GM12873 (cell line): ENCODE results near the gene JCAD.
A peak's percentile ranks its signal among the peaks of the same experiment; 100 is the strongest.

Source experiments
- TF ChIP-seq, protein P1 (sequence below): IDR thresholded peaks from 2 replicates; pipeline ENCODE4 v1.5.1; 2012; ENCODE audit warnings: low read depth, mild to moderate bottlenecking, moderate library complexity, low read length, control low read depth; ENCODE audit not compliant: insufficient read depth; ENCODE audit errors: missing control alignments

JCAD gene

DNA sequence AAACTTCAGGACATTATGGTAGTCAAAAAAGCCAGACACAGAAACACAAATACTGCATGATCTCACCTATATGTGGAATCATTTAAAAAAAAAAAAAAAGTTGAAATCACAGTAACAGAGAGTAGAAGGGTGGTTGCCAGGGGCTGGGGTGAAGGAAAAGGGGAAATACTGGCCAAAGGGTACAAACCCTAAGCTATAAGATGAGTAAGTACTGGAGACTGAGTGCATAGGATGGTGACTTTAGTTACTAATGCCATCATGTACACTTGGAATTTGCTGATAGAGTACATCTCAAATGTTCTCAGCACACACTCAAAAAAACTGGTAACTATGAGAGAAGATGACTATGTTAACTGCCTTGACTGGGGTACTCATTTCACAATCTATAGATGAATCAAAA lies 39.9 kb downstream of the JCAD start:
- TF ChIP-seq, protein P1, sequence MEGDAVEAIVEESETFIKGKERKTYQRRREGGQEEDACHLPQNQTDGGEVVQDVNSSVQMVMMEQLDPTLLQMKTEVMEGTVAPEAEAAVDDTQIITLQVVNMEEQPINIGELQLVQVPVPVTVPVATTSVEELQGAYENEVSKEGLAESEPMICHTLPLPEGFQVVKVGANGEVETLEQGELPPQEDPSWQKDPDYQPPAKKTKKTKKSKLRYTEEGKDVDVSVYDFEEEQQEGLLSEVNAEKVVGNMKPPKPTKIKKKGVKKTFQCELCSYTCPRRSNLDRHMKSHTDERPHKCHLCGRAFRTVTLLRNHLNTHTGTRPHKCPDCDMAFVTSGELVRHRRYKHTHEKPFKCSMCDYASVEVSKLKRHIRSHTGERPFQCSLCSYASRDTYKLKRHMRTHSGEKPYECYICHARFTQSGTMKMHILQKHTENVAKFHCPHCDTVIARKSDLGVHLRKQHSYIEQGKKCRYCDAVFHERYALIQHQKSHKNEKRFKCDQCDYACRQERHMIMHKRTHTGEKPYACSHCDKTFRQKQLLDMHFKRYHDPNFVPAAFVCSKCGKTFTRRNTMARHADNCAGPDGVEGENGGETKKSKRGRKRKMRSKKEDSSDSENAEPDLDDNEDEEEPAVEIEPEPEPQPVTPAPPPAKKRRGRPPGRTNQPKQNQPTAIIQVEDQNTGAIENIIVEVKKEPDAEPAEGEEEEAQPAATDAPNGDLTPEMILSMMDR = no peak

DNA sequence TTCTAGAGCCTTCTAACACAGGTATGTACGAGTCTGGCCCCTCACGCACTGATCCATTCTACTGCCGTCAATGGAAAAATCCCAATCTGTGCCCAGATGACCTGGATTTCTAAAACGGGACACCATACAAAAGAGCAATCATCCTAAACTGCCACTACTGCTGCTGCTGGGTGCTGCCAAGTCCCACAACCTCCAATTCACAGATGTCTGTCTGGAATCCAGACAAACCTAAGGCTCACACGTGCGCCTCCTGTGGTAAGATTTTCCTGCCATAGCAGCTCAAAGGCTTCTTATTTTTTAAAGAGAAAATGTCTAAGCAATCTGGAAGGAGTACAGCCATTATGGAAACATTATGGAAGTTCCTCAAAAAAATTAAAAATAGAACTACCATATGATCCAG lies 40.9 kb downstream of the JCAD start:
- TF ChIP-seq, protein P1 = peak; percentile 4

DNA sequence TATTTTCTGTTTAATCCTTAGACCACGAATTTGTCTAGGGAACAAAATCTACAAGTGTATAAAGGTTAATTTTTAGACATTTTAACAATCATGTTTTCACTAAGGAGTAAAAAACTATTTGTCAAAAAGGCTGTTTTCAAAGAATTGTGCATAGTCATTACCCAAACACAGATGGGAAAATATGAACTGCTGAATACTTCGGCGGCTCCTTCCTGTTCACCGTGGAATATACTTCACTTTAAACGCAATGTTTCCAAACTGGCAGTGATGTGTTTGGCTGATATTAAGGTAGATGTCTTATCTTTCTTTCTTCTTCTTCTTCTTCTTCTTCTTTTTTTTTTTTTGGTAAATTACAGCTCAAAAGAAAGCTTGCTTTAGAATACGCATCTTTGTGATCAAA lies 41.4 kb downstream of the JCAD start:
- TF ChIP-seq, protein P1 = no peak

GRCh38 chr10:30017556-30017955 lies 41.8 kb downstream of the JCAD start:
- TF ChIP-seq, protein P1 = no peak

- TF ChIP-seq, protein P1 = no peak
Measured at GRCh38 chr10:30014511-30014910, 44.9 kb downstream of the JCAD start.

DNA sequence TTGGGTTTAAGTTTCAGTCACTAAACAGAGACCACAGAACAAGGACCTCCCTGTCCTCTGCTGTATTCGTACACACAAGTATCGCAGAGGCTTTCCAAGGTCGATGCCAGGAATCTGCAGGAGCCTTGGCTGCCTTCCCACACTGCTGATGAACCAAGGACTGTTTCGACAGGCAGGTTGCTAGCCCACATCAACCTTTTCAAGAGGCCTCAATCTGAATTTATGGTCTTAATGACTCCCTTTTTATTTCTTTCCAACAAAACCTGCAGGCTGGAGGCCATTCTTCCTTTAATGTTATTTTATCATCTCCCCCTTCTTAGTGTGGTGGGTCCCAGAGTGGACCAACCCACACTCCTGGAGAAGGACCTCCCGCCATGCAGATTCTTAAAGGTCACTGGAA lies 45.6 kb downstream of the JCAD start:
- TF ChIP-seq, protein P1 = no peak

GRCh38 chr10:30011956-30012647 lies 47.3 kb downstream of the JCAD start:
- TF ChIP-seq, protein P1 = no peak

GRCh38 chr10:30011396-30011795 lies 48.0 kb downstream of the JCAD start:
- TF ChIP-seq, protein P1 = no peak
